Stimulated activated CD8-positive, alpha-beta memory T cell treated with anti-CD3 and anti-CD28 coated beads, Interleukin-12 subunit alpha, Interleukin-12 subunit beta, amount 100 ng/mL, for 4 hours (primary cell): ENCODE measurements around the gene CD58.

Source experiments
- DNase-seq: peaks from one replicate; pipeline ENCODE4 v3.0.0-alpha.2; 2020; ENCODE audit warnings: low read depth

CD58 gene

DNA sequence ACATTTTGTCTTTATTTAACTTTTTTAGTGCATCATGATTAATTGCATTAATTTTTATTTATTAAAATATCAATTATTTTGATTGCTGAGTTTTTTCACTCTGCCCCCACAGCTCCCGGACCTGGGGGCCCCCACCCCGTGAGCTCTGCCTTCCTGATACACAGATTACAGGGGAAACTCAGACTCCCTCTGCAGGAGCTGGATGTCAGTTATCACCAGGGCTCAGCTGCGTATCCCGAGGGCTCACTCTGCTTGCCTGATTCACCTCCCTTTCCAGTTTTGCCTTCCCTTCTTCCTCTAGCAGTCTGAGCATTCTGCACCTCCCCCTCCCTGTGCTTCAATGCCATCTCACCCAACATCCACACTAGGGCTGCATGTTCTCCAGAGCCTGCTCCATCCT is 99.6 kb downstream of the CD58 start:
- DNase-seq: no peak

DNA sequence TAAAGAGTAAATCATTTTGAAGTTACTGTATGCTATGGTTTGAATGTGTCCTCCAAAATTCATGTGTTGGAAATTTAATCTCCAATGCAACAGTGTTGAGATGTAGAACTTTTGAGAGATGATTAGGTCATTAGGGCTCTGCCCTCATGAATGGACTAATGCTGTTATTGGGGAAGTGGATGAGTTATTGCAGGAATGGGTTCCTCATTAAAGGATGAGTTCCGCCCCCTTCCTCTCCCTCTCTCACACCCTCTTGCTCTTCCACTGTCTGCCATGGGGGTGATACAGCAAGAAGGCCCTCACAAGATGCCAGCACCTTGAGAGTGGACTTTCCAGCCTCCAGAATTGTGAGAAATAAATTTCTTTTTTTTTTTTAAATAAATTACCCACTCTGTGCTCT is 100.2 kb downstream of the CD58 start:
- no peak for DNase-seq

DNA sequence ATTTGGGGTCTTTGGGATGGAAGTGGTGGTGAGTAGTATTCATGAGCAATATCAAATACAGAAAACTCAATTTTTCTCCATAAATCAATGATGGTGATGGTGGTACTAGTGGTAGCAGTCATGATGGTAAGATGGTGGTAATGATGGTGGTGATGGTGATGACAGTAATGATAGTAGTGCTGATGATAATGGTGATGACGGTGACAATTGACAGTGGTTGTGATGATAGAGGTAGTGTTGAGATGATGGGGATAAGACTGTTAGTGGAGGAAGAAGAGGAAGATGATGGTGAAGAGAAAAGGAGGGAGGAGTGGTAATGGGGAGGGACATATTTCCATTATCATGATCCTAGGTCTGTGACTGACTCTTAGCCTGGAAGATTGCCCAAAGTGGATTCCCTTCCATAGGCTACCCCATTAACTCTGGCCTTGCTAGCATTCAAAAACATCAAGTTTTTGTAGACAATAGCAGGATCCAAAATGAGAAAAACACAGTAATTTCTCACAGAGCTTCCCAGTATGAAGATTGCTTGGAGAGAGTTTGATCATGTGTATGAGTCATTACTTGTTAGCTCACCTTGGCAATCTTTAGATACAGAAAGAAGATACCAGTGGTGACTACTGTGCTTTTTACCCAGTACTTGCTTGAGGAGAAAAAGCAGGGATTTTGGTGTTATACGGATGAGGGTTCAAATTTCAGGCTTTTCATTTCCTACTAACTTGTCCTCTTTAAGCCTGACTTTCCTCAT is 103.8 kb downstream of the CD58 start:
- DNase-seq: no peak

DNA sequence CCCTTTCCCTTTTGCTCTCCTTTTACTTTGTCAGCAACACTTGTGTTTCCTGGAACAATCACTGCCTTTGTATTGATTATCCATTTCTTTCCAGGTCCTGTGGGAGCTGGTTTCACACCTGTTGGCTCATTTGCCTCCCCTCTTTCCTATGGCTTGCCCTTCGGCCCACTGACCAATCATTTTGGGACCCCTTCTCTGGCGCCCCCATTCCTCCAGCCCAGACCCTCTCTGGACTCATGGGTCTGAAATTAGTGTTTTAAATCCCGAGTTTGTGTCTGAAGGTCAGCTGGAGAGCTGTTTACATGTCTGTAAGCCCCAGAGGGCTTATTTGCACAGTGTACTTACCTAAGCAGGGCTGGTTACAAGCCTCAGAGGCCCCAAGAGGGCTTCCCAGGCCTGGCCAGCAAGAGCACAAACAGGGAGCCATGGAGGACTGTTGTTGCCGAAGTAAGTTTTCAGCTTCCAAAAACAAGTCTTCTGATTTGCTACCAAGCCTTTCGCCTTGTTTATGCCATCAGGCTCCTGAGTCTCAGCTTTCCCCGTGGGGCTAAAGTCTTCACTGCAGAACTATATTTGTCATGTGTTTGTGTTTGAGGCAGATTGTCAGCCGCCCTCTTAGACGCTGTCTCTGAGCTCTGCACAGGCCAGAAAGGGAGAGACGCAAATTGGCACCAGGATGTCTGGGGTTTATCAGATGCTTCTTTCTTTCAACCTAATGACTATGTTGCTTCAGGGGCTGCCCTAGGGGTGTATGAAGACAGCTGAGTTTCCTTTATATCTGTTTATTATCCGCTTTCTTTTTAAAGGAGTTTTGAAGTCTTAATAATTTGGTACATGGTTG is 104.8 kb downstream of the CD58 start:
- no peak for DNase-seq

DNA sequence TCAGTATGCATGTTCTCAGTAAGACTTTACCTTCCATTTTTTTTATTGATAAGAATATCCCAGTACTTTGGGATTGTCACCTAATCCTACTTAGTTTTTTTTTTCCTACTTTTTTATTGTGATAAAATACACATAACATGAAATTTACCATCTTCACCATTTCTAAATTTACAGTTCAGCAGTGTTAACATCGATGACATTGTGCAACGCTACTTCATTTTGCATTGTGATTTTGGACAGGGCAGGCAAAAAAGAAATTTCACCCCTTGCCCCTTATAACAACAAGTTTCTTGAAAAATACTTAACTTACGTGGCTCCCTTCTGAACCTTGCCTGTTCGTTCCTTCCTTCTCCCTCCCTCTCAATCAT is 105.4 kb downstream of the CD58 start:
- no peak for DNase-seq
